Mesendoderm (in vitro differentiated cells): Measurements from ENCODE around the gene RUNDC1.

Experiments used
- DNase-seq: peaks from one replicate; pipeline ENCODE4 v3.0.0; 2013
- H2AK5ac ChIP-seq: 2 replicates; pipeline ENCODE4 v1.6.1; 2013; ENCODE audit warnings: low read length, inconsistent platforms
- H2BK120ac ChIP-seq: 2 replicates; pipeline ENCODE4 v1.6.1; 2013; ENCODE audit warnings: low read depth, mild to moderate bottlenecking, low read length, moderate library complexity, mixed read lengths
- H2BK15ac ChIP-seq: replicated peaks from 2 replicates; pipeline ENCODE4 v1.6.1; 2013; ENCODE audit warnings: low read depth, mild to moderate bottlenecking, moderate library complexity
- H2BK5ac ChIP-seq: 2 replicates; pipeline ENCODE4 v1.6.1; 2013; ENCODE audit warnings: low read length, inconsistent platforms
- H3K18ac ChIP-seq: 2 replicates; pipeline ENCODE4 v1.6.1; 2013; ENCODE audit warnings: mild to moderate bottlenecking, low read length, mixed read lengths
- H3K23ac ChIP-seq: one replicate; pipeline ENCODE4 v1.6.1; 2013; ENCODE audit warnings: low read length
- H3K27ac ChIP-seq: 2 replicates; pipeline ENCODE4 v1.5.1; 2013; ENCODE audit warnings: low read depth, mild to moderate bottlenecking, inconsistent platforms, low read length, moderate library complexity
- H3K27me3 ChIP-seq: 2 replicates; pipeline ENCODE4 v1.6.1; 2013; ENCODE audit warnings: low read length, control low read depth, mild to moderate bottlenecking, inconsistent platforms; ENCODE audit not compliant: insufficient read depth, poor library complexity
- H3K36me3 ChIP-seq: 2 replicates; pipeline ENCODE4 v1.6.1; 2013; ENCODE audit warnings: low read length, inconsistent platforms; ENCODE audit not compliant: control insufficient read depth, insufficient read depth
- H3K4ac ChIP-seq: one replicate; pipeline ENCODE4 v1.6.1; 2013; ENCODE audit warnings: low read depth, mild to moderate bottlenecking, low read length, moderate library complexity
- H3K4me1 ChIP-seq: 2 replicates; pipeline ENCODE4 v1.6.1; 2013; ENCODE audit warnings: low read depth, low read length, inconsistent platforms; ENCODE audit not compliant: control insufficient read depth
- H3K4me2 ChIP-seq: 2 replicates; pipeline ENCODE4 v1.6.1; 2013; ENCODE audit warnings: low read length
- H3K4me3 ChIP-seq: 2 replicates; pipeline ENCODE4 v1.5.1; 2013; ENCODE audit warnings: mild to moderate bottlenecking, low read length
- H3K56ac ChIP-seq: one replicate; pipeline ENCODE4 v1.6.1; 2013; ENCODE audit warnings: low read length
- H3K79me1 ChIP-seq: 2 replicates; pipeline ENCODE4 v1.6.1; 2013; ENCODE audit warnings: low read length, inconsistent platforms
- H3K79me2 ChIP-seq: 2 replicates; pipeline ENCODE4 v1.6.1; 2013; ENCODE audit warnings: mild to moderate bottlenecking, low read length; ENCODE audit not compliant: control insufficient read depth, insufficient read depth
- H3K9ac ChIP-seq: 2 replicates; pipeline ENCODE4 v1.6.1; 2013; ENCODE audit warnings: low read length, inconsistent platforms
- H4K5ac ChIP-seq: one replicate; pipeline ENCODE4 v1.6.1; 2013; ENCODE audit warnings: low read length
- H4K8ac ChIP-seq: one replicate; pipeline ENCODE4 v1.6.1; 2013; ENCODE audit warnings: low read depth, mild to moderate bottlenecking, control low read depth, low read length, moderate library complexity
- WGBS: extraction: QIAGEN DNeasy Blood & Tissue Kit; methylation state at CpG from one replicate; pipeline ENCODE4 v1.1.7; 2013; ENCODE audit warnings: low lambda C conversion rate, missing lambda C conversion rate; ENCODE audit not compliant: insufficient coverage; ENCODE audit errors: extremely low coverage; 5-methylcytosine and 5-hydroxymethylcytosine counted together

RUNDC1 gene

GRCh38 chr17:43003542-43004172 is 23.3 kb downstream of the RUNDC1 start:
- Histone ChIP-seq H3K79me2 (peaks cover 16% of the 10 kb centered on the region), H3K27ac (no peak overlapping the region), H3K18ac (no peak overlapping the region), H3K23ac (no peak overlapping the region), H2AK5ac (no peak overlapping the region), H3K9ac (no peak overlapping the region), H2BK120ac (no peak overlapping the region), H3K79me1 (peaks cover 2% of the 10 kb centered on the region), H3K27me3 (no peaks in the 10 kb centered on the region), H4K8ac (no peak overlapping the region), H2BK15ac (no peak overlapping the region), H2BK5ac (no peak overlapping the region), H3K4ac (no peak overlapping the region), H4K5ac (no peak overlapping the region), H3K4me3 (no peak overlapping the region), H3K36me3 (peaks cover 6% of the 10 kb centered on the region), H3K4me2 (no peak overlapping the region), H3K56ac (no peak overlapping the region), H3K4me1 (no peaks in the 10 kb centered on the region)
- DNase-seq, result peak; percentile 78
- WGBS, result no CpG with 5 or more reads among the region's 5 CpGs

GRCh38 chr17:43006639-43007551 is 26.5 kb downstream of the RUNDC1 start, which contains the start of gene IFI35:
IFI35 (plus strand) TSS chr17:43006784; CDS start chr17:43006948, 164 bp downstream.
- Histone ChIP-seq H4K8ac (no peak within 1 kb of the TSS), H3K4me1 (no peaks in the 10 kb centered on the region), H3K27ac (peak within 1 kb of the TSS; percentile 71), H3K79me2 (no peaks in the 10 kb centered on the region), H2BK5ac (no peak within 1 kb of the TSS), H2BK120ac (no peak within 1 kb of the TSS), H3K79me1 (no peaks in the 10 kb centered on the region), H3K36me3 (peaks cover 2% of the 10 kb centered on the region), H3K4ac (no peak within 1 kb of the TSS), H3K18ac (no peak within 1 kb of the TSS), H3K4me2 (peak within 1 kb of the TSS; percentile 59), H2BK15ac (no peak within 1 kb of the TSS), H3K23ac (no peak within 1 kb of the TSS), H4K5ac (no peak within 1 kb of the TSS), H3K4me3 (peak within 1 kb of the TSS; percentile 8), H3K9ac (peak within 1 kb of the TSS; percentile 75), H2AK5ac (no peak within 1 kb of the TSS), H3K27me3 (no peaks in the 10 kb centered on the region), H3K56ac (peak within 1 kb of the TSS; percentile 81)
- peak; percentile 80 for DNase-seq
- no CpG with 5 or more reads among the region's 18 CpGs for WGBS

GRCh38 chr17:43010667-43011308 is 30.4 kb downstream of the RUNDC1 start:
- no peak overlapping the region for H3K4ac ChIP-seq
- H3K79me2 ChIP-seq, result no peaks in the 10 kb centered on the region
- H3K36me3 ChIP-seq, result peaks cover 1% of the 10 kb centered on the region
- no peak overlapping the region for H3K23ac ChIP-seq
- DNase-seq, result no peak
- no peak overlapping the region for H2BK5ac ChIP-seq
- no peak overlapping the region for H3K18ac ChIP-seq
- H3K27me3 ChIP-seq, result no peaks in the 10 kb centered on the region
- no peak overlapping the region for H3K56ac ChIP-seq
- no peak overlapping the region for H4K8ac ChIP-seq
- H2BK120ac ChIP-seq, result no peak overlapping the region
- no peaks in the 10 kb centered on the region for H3K79me1 ChIP-seq
- H3K4me2 ChIP-seq, result no peak overlapping the region
- H4K5ac ChIP-seq, result no peak overlapping the region
- H3K4me3 ChIP-seq, result no peak overlapping the region
- no peaks in the 10 kb centered on the region for H3K4me1 ChIP-seq
- no peak overlapping the region for H3K27ac ChIP-seq
- H2AK5ac ChIP-seq, result no peak overlapping the region
- H3K9ac ChIP-seq, result no peak overlapping the region
- no peak overlapping the region for H2BK15ac ChIP-seq
- WGBS, result no CpG with 5 or more reads among the region's 5 CpGs

DNA sequence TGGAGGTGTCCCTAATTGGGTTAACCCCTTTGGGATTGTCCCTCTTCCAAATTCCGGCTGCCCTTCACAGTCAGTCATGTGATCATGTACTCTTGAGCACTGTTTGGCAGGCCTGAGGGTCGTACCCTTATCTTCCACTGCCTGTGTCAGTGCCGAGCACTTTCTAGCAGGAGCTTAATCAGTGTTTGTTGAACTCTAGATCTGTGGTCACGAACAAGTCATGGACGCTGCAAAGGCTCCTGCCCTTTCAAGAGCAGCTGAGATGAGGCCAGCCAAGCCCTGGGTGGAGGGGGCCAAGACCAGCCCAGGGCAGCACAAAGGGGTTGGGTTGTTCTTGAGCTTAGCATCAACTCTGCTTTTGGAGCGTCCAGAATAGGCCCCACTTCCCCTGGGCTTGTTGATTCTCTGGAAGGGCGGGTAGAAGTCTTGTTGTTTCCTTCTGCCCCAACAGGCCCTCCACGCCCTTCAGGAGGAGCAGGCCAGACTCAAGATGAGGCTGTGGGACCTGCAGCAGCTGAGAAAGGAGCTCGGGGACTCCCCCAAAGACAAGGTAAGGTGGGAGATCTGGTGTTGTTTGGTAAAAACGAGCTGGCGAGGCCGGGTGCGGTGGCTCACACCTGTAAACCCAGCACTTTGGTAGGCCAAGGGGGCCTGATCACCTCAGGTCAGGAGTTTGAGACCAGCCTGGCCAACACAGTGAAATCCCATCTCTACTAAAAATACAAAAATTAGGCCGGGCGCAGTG is 31.5 kb downstream of the RUNDC1 start:
- Histone ChIP-seq H4K5ac (no peak overlapping the region), H2AK5ac (no peak overlapping the region), H3K79me2 (no peaks in the 10 kb centered on the region), H3K4me3 (no peak overlapping the region), H3K79me1 (no peaks in the 10 kb centered on the region), H3K4me2 (no peak overlapping the region), H3K23ac (no peak overlapping the region), H3K4ac (no peak overlapping the region), H3K36me3 (peaks cover 1% of the 10 kb centered on the region), H3K18ac (no peak overlapping the region), H3K27ac (no peak overlapping the region), H3K56ac (no peak overlapping the region), H3K9ac (no peak overlapping the region), H3K4me1 (no peaks in the 10 kb centered on the region), H3K27me3 (no peaks in the 10 kb centered on the region), H4K8ac (no peak overlapping the region), H2BK120ac (no peak overlapping the region), H2BK15ac (no peak overlapping the region), H2BK5ac (no peak overlapping the region)
- DNase-seq, result no peak
- WGBS, result no CpG with 5 or more reads among the region's 15 CpGs

DNA sequence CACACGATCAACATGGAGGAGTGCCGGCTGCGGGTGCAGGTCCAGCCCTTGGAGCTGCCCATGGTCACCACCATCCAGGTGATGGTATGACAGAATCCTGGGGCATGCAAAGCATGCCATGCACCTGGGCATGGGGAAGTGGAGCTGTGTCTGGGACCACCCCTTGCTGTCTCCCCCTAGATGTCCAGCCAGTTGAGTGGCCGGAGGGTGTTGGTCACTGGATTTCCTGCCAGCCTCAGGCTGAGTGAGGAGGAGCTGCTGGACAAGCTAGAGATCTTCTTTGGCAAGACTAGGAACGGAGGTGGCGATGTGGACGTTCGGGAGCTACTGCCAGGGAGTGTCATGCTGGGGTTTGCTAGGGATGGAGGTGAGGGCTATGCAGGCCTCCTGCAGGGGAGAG is 32.9 kb downstream of the RUNDC1 start:
- Histone ChIP-seq H3K18ac (no peak overlapping the region), H3K56ac (no peak overlapping the region), H2BK120ac (no peak overlapping the region), H2BK5ac (no peak overlapping the region), H3K36me3 (peaks cover 3% of the 10 kb centered on the region), H3K4me3 (no peak overlapping the region), H3K4me1 (no peaks in the 10 kb centered on the region), H3K79me2 (peaks cover under 1% of the 10 kb centered on the region), H3K27me3 (no peaks in the 10 kb centered on the region), H3K9ac (no peak overlapping the region), H3K4me2 (no peak overlapping the region), H3K79me1 (peaks cover 3% of the 10 kb centered on the region), H3K27ac (no peak overlapping the region), H2BK15ac (no peak overlapping the region), H4K8ac (no peak overlapping the region), H3K23ac (no peak overlapping the region), H3K4ac (no peak overlapping the region), H4K5ac (no peak overlapping the region), H2AK5ac (no peak overlapping the region)
- WGBS, result no CpG with 5 or more reads among the region's 8 CpGs
- no peak for DNase-seq
